HepG2 (cell line): ENCODE data around the gene NNAT. TPM values are rescaled to one million over a fixed set of nuclear protein-coding genes. Genes with fewer than 3 reads are reported as not detected.

Source experiments
- ATAC-seq: fragments of 200-7000 bp; cut with Tn5 transposase; 3 replicates; pipeline ENCODE4 v1.9.1; 2020; ENCODE audit warnings: mild to moderate bottlenecking, moderate library complexity
- BruUV-seq: library from RNA; stranded (reverse); fragments of 400-500 nt; replicated peaks from 2 replicates; lab custom pipeline; 2021; lab: Mats Ljungman, UMichigan
- CTCF ChIA-PET: fragments of 300-600 bp; formaldehyde crosslinking; extraction: SDS; loops from one replicate; lab custom pipeline; 2021; ENCODE audit warnings: low total read pairs, inconsistent platforms, low intra/inter-chr PET ratio; lab: Yijun Ruan, JAX
- POLR2A ChIA-PET: fragments of 350-600 bp; sonication (Branson Sonifier 250); formaldehyde crosslinking; loops from one replicate; lab custom pipeline; 2020; ENCODE audit warnings: antibody characterized with exemption, inconsistent platforms; lab: Yijun Ruan, JAX
- DNase-seq: peaks from one replicate; pipeline ENCODE4 v3.0.0-alpha.2; 2015; ENCODE audit warnings: low spot score
- FAIRE-seq: peaks from 3 replicates; lab custom pipeline; 2011; peaks lifted over from hg19 to GRCh38; lab: Jason Lieb, UNC
- H2AFZ ChIP-seq: one replicate; pipeline ENCODE4 v1.6.1; 2011; ENCODE audit warnings: low read length, inconsistent platforms
- H3K27ac ChIP-seq: fragments of 300-600 bp; 3 replicates; pipeline ENCODE4 v1.8.0; 2011; ENCODE audit warnings: mixed run types, mild to moderate bottlenecking, mixed read lengths, low read length, inconsistent platforms; ENCODE audit not compliant: insufficient read depth; ENCODE audit errors: extremely low read length
- H3K27me3 ChIP-seq, 2 experiments: fragments of 200-600 bp in 1 of 2; 2 replicates in 1 of 2; 3 replicates in 1 of 2; pipeline versions ENCODE4 v1.6.0 to v1.8.0; 2011; ENCODE audit warnings: low read length in 2 of 2, mild to moderate bottlenecking in 2 of 2, moderate library complexity in 2 of 2, inconsistent platforms in 1 of 2; ENCODE audit not compliant: insufficient read depth in 2 of 2, control insufficient read depth in 1 of 2
- H3K36me3 ChIP-seq, 2 experiments: fragments of 200-600 bp in 1 of 2; replicated peaks in 1 of 2; 2 replicates in 1 of 2; 3 replicates in 1 of 2; pipeline versions ENCODE4 v1.5.1 to v1.8.0; 2011; ENCODE audit warnings: low read length in 2 of 2, inconsistent platforms in 1 of 2; ENCODE audit not compliant: insufficient read depth in 2 of 2, control insufficient read depth in 1 of 2
- H3K4me1 ChIP-seq: 2 replicates; pipeline ENCODE4 v1.5.1; 2012; ENCODE audit warnings: low read length, inconsistent platforms; ENCODE audit not compliant: insufficient read depth
- H3K4me2 ChIP-seq: 2 replicates; pipeline ENCODE4 v1.6.0; 2011; ENCODE audit warnings: low read depth, low read length, inconsistent platforms
- H3K4me3 ChIP-seq, 3 experiments: fragments of 200-600 bp in 1 of 3; sonication (generic), shearing (Covaris generic) in 1 of 3; replicated peaks in 1 of 3; 2 replicates each; pipeline ENCODE4 v1.5.1; 2011 to 2016; ENCODE audit warnings: low read length in 3 of 3, inconsistent platforms in 2 of 3, low read depth in 2 of 3, mild to moderate bottlenecking in 2 of 3, control low read depth in 1 of 3, mixed read lengths in 1 of 3; ENCODE audit not compliant: insufficient read depth in 1 of 3
- H3K79me2 ChIP-seq: one replicate; pipeline ENCODE4 v1.6.1; 2011; ENCODE audit warnings: low read length, inconsistent platforms; ENCODE audit not compliant: insufficient read depth
- H3K9ac ChIP-seq: 2 replicates; pipeline ENCODE4 v1.6.0; 2011; ENCODE audit warnings: mild to moderate bottlenecking, low read depth, low read length, inconsistent platforms; ENCODE audit not compliant: insufficient read depth
- H3K9me3 ChIP-seq: 2 replicates; pipeline ENCODE4 v1.5.1; 2012; ENCODE audit warnings: mild to moderate bottlenecking, low read length
- H4K20me1 ChIP-seq: 2 replicates; pipeline ENCODE4 v1.6.0; 2011; ENCODE audit warnings: inconsistent platforms, mild to moderate bottlenecking, low read length, moderate library complexity; ENCODE audit not compliant: insufficient read depth
- KLF16 ChIP-seq, 2 experiments: sonication (generic) in 1 of 2; formaldehyde crosslinking in 1 of 2; IDR thresholded peaks; 2 replicates each; pipeline versions ENCODE4 v1.6.1 to v1.8.0; 2016 to 2023; ENCODE audit warnings: missing genetic modification reagents in 2 of 2, missing compliant biosample characterization in 1 of 2
- NR2C2 ChIP-seq: sonication (generic); formaldehyde crosslinking; IDR thresholded peaks from 2 replicates; pipeline ENCODE4 v1.4.0; 2020; ENCODE audit warnings: missing genetic modification reagents, mild to moderate bottlenecking, moderate library complexity, borderline replicate concordance
- PAF1 ChIP-seq: IDR thresholded peaks from 2 replicates; pipeline ENCODE4 v1.6.1; 2016; ENCODE audit warnings: missing genetic modification reagents, missing compliant biosample characterization
- SATB2 ChIP-seq: sonication (generic); formaldehyde crosslinking; IDR thresholded peaks from 2 replicates; pipeline ENCODE4 v1.5.0; 2020; ENCODE audit warnings: missing genetic modification reagents
- SETDB1 ChIP-seq: sonication (generic); formaldehyde crosslinking; IDR thresholded peaks from 2 replicates; pipeline ENCODE4 v1.5.1; 2020; ENCODE audit warnings: missing genetic modification reagents, mild to moderate bottlenecking, borderline replicate concordance
- SUZ12 ChIP-seq: fragments of 150-350 bp; IDR thresholded peaks from 2 replicates; pipeline ENCODE4 v1.6.1; 2014; ENCODE audit warnings: low read depth, low read length
- ZNF282 ChIP-seq: fragments of 450-650 bp; IDR thresholded peaks from 2 replicates; pipeline ENCODE4 v1.6.1; 2018; ENCODE audit not compliant: partially characterized antibody
- WGBS: methylation state at CpG from one replicate; pipeline ENCODE4 v1.1.6; 2017; ENCODE audit warnings: low lambda C conversion rate; 5-methylcytosine and 5-hydroxymethylcytosine counted together
- in situ Hi-C: cut with HindIII; loops from 2 replicates; pipeline ENCODE4 v1.10.0; 2017; ENCODE audit warnings: low pct_unique_long_range_greater_than_20kb; ENCODE audit not compliant: extremely low pct_ligation_motif_present
- intact Hi-C: fragments of 100-400 bp; cut with micrococcal nuclease; formaldehyde crosslinking; loops from one replicate; pipeline ENCODE4 v1.10.0; 2022; ENCODE audit not compliant: unreplicated experiment
- polyA plus RNA-seq, 8 experiments: library from polyadenylated mRNA; depleted of rRNA in 3 of 8; stranded (reverse) in 7 of 8; unstranded in 1 of 8; fragments of >200 nt; fragmentation: Illumina TruSeq in 4 of 8; extraction: Trizol in 4 of 8; gene quantifications; 2 replicates each; pipeline versions ENCODE4 v1.2.1 to v1.2.3, GENCODE V29; 2011 to 2016; ENCODE audit warnings: low read depth in 4 of 8, missing spikeins in 1 of 8, mixed read lengths in 1 of 8; ENCODE audit not compliant: insufficient read depth in 1 of 8
- total RNA-seq, 5 experiments: library from RNA; depleted of rRNA; stranded (reverse); fragments of >200 nt; fragmentation: Illumina TruSeq; extraction: Trizol; gene quantifications; 2 replicates each; pipeline ENCODE4 v1.2.3, GENCODE V29; 2016; ENCODE audit warnings: low read depth in 1 of 5
- TF ChIP-seq, protein P1 (sequence below): sonication (generic); formaldehyde crosslinking; IDR thresholded peaks from 2 replicates; pipeline ENCODE4 v1.8.0; 2022; ENCODE audit warnings: mild to moderate bottlenecking, missing genetic modification reagents, borderline replicate concordance
- TF ChIP-seq, protein P2 (sequence below): sonication (generic); formaldehyde crosslinking; IDR thresholded peaks from 2 replicates; pipeline ENCODE4 v1.4.0; 2020; ENCODE audit warnings: missing genetic modification reagents
- TF ChIP-seq, protein P3 (sequence below): sonication (generic); formaldehyde crosslinking; IDR thresholded peaks from 2 replicates; pipeline ENCODE4 v1.8.0; 2023; ENCODE audit warnings: mild to moderate bottlenecking, missing genetic modification reagents
- TF ChIP-seq, protein P4 (sequence below): sonication (generic); formaldehyde crosslinking; IDR thresholded peaks from 2 replicates; pipeline ENCODE4 v1.5.1; 2020; ENCODE audit warnings: mild to moderate bottlenecking, missing genetic modification reagents, moderate library complexity

The NNAT gene
- total and polyA plus RNA-seq, 2 of the 13 experiments (the other 11 are each of a cell fraction or from before 2014, with no cell fraction given) = not detected

DNA sequence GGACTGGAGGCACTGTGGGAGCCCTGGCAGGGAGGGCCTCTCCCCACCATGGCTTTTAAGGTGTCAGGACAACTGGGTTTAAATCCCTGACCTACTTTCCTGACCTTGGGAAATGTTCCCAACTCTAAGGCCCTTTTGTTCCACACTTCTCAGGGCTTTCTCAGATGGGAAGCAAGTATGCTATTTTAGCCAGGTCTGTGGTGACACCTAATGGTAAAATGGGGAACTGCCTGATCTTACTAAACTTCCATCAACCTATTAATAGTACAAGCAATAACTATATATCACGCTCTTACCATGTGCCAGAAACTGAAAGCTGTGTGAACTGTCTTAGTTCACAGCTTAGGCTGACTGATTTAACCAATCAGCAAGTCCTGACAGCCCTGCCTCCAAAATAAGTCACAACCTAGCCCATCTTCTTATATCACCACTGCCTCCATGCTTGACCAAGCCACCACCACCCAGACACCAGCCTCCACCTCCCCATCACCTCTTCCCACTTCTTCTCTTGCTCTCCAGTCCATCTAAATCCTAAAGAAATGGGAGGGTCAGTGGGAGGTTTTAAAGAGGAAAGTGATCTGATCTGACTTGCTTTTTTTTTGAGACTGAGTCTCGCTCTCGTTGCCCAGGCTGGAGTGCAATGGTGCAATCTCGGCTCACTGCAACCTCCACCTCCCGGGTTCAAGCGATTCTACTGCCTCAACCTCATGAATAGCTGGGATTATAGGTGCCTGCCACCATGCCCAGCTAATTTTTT is 13.5 kb downstream of the NNAT start:
- 0 out of 6 replicates have a peak overlapping the region, but pooled peaks of 1 of the 3 experiments have one; percentile 8 for H3K4me3 ChIP-seq
- 17% methylated on average over 6 of the region's 6 CpGs for WGBS
- H3K79me2 ChIP-seq = no peaks in the 10 kb centered on the region
- ChIA-PET POLR2A (interaction anchor here (0.7 kb wide), 1 partner anchor 355 kb away, joined by 3 read pairs; the partner anchor contains the start of genes MROH8 and RPN2), CTCF (interaction anchor here (0.7 to 4.8 kb wide), 9 partner anchors 126 to 342 kb away, joined by 3 to 58 read pairs (median 5); no protein-coding TSS in a partner anchor)
- peak; percentile 95 for FAIRE-seq
- in situ Hi-C loops = no loop called here
- H3K27me3 ChIP-seq = no peaks in the 10 kb centered on the region
- no peak overlapping the region for H3K9ac ChIP-seq
- no peaks in the 10 kb centered on the region for H3K36me3 ChIP-seq
- no TSS peak for BruUV-seq
- no peaks in the 10 kb centered on the region for H3K9me3 ChIP-seq
- intact Hi-C loops = loop anchor here (1.0 kb wide), 4 partner anchors 125 to 339 kb away; no protein-coding TSS in a partner anchor
- ATAC-seq = peak; percentile 81
- H2AFZ ChIP-seq = no peak overlapping the region
- peak overlapping the region; percentile 50 for H3K4me2 ChIP-seq
- DNase-seq = peak; percentile 83
- H4K20me1 ChIP-seq = no peaks in the 10 kb centered on the region
- H3K4me1 ChIP-seq = peaks cover 54% of the 10 kb centered on the region
- no peak overlapping the region for H3K27ac ChIP-seq
- TF ChIP-seq KLF16 (CRISPR knock-in tag; IDR thresholded peaks at IDR 0.05) = peak in 1 of 2 experiments; percentile 48; a peak in 1 of 4 replicates
- TF ChIP-seq, protein P1, sequence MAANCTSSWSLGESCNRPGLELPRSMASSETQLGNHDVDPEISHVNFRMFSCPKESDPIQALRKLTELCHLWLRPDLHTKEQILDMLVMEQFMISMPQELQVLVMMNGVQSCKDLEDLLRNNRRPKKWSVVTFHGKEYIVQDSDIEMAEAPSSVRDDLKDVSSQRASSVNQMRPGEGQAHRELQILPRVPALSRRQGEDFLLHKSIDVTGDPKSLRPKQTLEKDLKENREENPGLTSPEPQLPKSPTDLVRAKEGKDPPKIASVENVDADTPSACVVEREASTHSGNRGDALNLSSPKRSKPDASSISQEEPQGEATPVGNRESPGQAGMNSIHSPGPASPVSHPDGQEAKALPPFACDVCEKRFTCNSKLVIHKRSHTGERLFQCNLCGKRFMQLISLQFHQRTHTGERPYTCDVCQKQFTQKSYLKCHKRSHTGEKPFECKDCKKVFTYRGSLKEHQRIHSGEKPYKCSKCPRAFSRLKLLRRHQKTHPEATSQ (CRISPR knock-in tag) = peak; percentile 75; the same call in 1 of the 2 replicates
- no peak for TF ChIP-seq PAF1 (CRISPR knock-in tag)
- TF ChIP-seq, protein P2, sequence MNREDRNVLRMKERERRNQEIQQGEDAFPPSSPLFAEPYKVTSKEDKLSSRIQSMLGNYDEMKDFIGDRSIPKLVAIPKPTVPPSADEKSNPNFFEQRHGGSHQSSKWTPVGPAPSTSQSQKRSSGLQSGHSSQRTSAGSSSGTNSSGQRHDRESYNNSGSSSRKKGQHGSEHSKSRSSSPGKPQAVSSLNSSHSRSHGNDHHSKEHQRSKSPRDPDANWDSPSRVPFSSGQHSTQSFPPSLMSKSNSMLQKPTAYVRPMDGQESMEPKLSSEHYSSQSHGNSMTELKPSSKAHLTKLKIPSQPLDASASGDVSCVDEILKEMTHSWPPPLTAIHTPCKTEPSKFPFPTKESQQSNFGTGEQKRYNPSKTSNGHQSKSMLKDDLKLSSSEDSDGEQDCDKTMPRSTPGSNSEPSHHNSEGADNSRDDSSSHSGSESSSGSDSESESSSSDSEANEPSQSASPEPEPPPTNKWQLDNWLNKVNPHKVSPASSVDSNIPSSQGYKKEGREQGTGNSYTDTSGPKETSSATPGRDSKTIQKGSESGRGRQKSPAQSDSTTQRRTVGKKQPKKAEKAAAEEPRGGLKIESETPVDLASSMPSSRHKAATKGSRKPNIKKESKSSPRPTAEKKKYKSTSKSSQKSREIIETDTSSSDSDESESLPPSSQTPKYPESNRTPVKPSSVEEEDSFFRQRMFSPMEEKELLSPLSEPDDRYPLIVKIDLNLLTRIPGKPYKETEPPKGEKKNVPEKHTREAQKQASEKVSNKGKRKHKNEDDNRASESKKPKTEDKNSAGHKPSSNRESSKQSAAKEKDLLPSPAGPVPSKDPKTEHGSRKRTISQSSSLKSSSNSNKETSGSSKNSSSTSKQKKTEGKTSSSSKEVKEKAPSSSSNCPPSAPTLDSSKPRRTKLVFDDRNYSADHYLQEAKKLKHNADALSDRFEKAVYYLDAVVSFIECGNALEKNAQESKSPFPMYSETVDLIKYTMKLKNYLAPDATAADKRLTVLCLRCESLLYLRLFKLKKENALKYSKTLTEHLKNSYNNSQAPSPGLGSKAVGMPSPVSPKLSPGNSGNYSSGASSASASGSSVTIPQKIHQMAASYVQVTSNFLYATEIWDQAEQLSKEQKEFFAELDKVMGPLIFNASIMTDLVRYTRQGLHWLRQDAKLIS (CRISPR knock-in tag) = no peak
- no peak for TF ChIP-seq ZNF282
- no peak for TF ChIP-seq SUZ12
- no peak for TF ChIP-seq SATB2 (CRISPR knock-in tag)
- no peak for TF ChIP-seq NR2C2 (CRISPR knock-in tag)
- TF ChIP-seq, protein P3, sequence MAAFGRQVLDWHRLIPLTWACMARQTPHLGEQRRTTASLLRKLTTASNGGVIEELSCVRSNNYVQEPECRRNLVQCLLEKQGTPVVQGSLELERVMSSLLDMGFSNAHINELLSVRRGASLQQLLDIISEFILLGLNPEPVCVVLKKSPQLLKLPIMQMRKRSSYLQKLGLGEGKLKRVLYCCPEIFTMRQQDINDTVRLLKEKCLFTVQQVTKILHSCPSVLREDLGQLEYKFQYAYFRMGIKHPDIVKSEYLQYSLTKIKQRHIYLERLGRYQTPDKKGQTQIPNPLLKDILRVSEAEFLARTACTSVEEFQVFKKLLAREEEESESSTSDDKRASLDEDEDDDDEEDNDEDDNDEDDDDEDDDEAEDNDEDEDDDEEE (CRISPR knock-in tag) = peak; percentile 72; the same call in 1 of the 2 replicates
- TF ChIP-seq, protein P4, sequence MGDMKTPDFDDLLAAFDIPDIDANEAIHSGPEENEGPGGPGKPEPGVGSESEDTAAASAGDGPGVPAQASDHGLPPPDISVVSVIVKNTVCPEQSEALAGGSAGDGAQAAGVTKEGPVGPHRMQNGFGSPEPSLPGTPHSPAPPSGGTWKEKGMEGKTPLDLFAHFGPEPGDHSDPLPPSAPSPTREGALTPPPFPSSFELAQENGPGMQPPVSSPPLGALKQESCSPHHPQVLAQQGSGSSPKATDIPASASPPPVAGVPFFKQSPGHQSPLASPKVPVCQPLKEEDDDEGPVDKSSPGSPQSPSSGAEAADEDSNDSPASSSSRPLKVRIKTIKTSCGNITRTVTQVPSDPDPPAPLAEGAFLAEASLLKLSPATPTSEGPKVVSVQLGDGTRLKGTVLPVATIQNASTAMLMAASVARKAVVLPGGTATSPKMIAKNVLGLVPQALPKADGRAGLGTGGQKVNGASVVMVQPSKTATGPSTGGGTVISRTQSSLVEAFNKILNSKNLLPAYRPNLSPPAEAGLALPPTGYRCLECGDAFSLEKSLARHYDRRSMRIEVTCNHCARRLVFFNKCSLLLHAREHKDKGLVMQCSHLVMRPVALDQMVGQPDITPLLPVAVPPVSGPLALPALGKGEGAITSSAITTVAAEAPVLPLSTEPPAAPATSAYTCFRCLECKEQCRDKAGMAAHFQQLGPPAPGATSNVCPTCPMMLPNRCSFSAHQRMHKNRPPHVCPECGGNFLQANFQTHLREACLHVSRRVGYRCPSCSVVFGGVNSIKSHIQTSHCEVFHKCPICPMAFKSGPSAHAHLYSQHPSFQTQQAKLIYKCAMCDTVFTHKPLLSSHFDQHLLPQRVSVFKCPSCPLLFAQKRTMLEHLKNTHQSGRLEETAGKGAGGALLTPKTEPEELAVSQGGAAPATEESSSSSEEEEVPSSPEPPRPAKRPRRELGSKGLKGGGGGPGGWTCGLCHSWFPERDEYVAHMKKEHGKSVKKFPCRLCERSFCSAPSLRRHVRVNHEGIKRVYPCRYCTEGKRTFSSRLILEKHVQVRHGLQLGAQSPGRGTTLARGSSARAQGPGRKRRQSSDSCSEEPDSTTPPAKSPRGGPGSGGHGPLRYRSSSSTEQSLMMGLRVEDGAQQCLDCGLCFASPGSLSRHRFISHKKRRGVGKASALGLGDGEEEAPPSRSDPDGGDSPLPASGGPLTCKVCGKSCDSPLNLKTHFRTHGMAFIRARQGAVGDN = no peak
- TF ChIP-seq SETDB1 = no peak
